HEK293 (cell line): ENCODE measurements around the gene PIERCE2.

ENCODE experiments used
- CTCF ChIA-PET: fragments of 350-600 bp; formaldehyde crosslinking; extraction: SDS; loops from one replicate; lab custom pipeline; 2021; ENCODE audit warnings: antibody characterized with exemption; lab: Yijun Ruan, JAX
- POLR2A ChIA-PET: fragments of 300-600 bp; formaldehyde crosslinking; extraction: SDS; loops from one replicate; lab custom pipeline; 2020; ENCODE audit warnings: antibody characterized with exemption, inconsistent platforms; lab: Yijun Ruan, JAX
- H3K27ac ChIP-seq: fragments of 200-500 bp; sonication (Bioruptor generic); 2 replicates; pipeline ENCODE4 v1.5.1; 2014; ENCODE audit warnings: low read depth, low read length, control low read depth, inconsistent platforms; ENCODE audit errors: extremely low read depth
- H3K36me3 ChIP-seq, 2 experiments: fragments of 200-500 bp in 1 of 2; sonication (Bioruptor generic) in 1 of 2; 1 replicate in 1 of 2; 2 replicates in 1 of 2; pipeline ENCODE4 v1.5.1; 2014 to 2017; ENCODE audit warnings: inconsistent platforms in 2 of 2, low read length in 2 of 2; ENCODE audit not compliant: control insufficient read depth in 2 of 2, insufficient read depth in 1 of 2
- H3K4me1 ChIP-seq: fragments of 200-500 bp; sonication (Bioruptor generic); 2 replicates; pipeline ENCODE4 v1.5.1; 2014; ENCODE audit warnings: mild to moderate bottlenecking, low read length, inconsistent platforms; ENCODE audit not compliant: control insufficient read depth, insufficient read depth
- H3K4me3 ChIP-seq: 2 replicates; pipeline ENCODE4 v1.5.1; 2011; ENCODE audit warnings: low read depth, mild to moderate bottlenecking, control low read depth, low read length, moderate library complexity
- H3K9me3 ChIP-seq: fragments of 200-500 bp; sonication (Bioruptor generic); 2 replicates; pipeline ENCODE4 v1.5.1; 2014; ENCODE audit warnings: low read depth, low read length, inconsistent platforms; ENCODE audit not compliant: control insufficient read depth, insufficient read depth
- AEBP2 ChIP-seq: fragments of 450-650 bp; formaldehyde crosslinking; IDR thresholded peaks from 2 replicates; pipeline ENCODE4 v1.5.1; 2016; ENCODE audit warnings: missing biosample characterization, missing genetic modification characterization, borderline replicate concordance
- FEZF1 ChIP-seq: fragments of 450-650 bp; formaldehyde crosslinking; IDR thresholded peaks from 2 replicates; pipeline ENCODE4 v1.5.1; 2016; ENCODE audit warnings: missing biosample characterization, missing genetic modification characterization
- KLF1 ChIP-seq: fragments of 450-650 bp; formaldehyde crosslinking; IDR thresholded peaks from 2 replicates; pipeline ENCODE4 v1.5.1; 2016; ENCODE audit warnings: missing biosample characterization, missing genetic modification characterization
- KLF16 ChIP-seq: fragments of 450-650 bp; formaldehyde crosslinking; IDR thresholded peaks from 2 replicates; pipeline ENCODE4 v1.5.1; 2017; ENCODE audit warnings: missing biosample characterization, missing genetic modification characterization
- PRDM2 ChIP-seq: fragments of 450-650 bp; formaldehyde crosslinking; IDR thresholded peaks from 2 replicates; pipeline ENCODE4 v1.5.1; 2016; ENCODE audit warnings: missing biosample characterization, missing genetic modification characterization, borderline replicate concordance
- TRIM28 ChIP-seq: IDR thresholded peaks from 2 replicates; pipeline ENCODE4 v1.6.1; 2011; ENCODE audit warnings: low read length, control low read depth, borderline replicate concordance
- ZNF114 ChIP-seq: fragments of 450-650 bp; formaldehyde crosslinking; IDR thresholded peaks from 2 replicates; pipeline ENCODE4 v1.5.0; 2017; ENCODE audit warnings: missing biosample characterization, missing genetic modification characterization
- ZNF157 ChIP-seq: fragments of 450-650 bp; formaldehyde crosslinking; IDR thresholded peaks from 2 replicates; pipeline ENCODE4 v1.5.1; 2016; ENCODE audit warnings: missing biosample characterization, missing genetic modification characterization
- ZNF223 ChIP-seq: fragments of 450-650 bp; formaldehyde crosslinking; IDR thresholded peaks from 2 replicates; pipeline ENCODE4 v1.5.1; 2016; ENCODE audit warnings: missing biosample characterization, missing genetic modification characterization
- ZNF324 ChIP-seq: fragments of 450-650 bp; formaldehyde crosslinking; IDR thresholded peaks from 2 replicates; pipeline ENCODE4 v1.5.1; 2016; ENCODE audit warnings: missing biosample characterization, missing genetic modification characterization
- ZNF350 ChIP-seq: fragments of 450-650 bp; formaldehyde crosslinking; IDR thresholded peaks from 2 replicates; pipeline ENCODE4 v1.5.0; 2017; ENCODE audit warnings: missing biosample characterization, mild to moderate bottlenecking, missing genetic modification characterization
- ZNF366 ChIP-seq: fragments of 450-650 bp; formaldehyde crosslinking; conservative IDR thresholded peaks from 2 replicates; pipeline ENCODE4 v1.5.1; 2016; ENCODE audit warnings: missing biosample characterization, missing genetic modification characterization
- ZNF449 ChIP-seq: fragments of 450-650 bp; formaldehyde crosslinking; IDR thresholded peaks from 2 replicates; pipeline ENCODE4 v1.5.1; 2017; ENCODE audit warnings: missing biosample characterization, mild to moderate bottlenecking, missing genetic modification characterization, moderate library complexity
- ZNF521 ChIP-seq: fragments of 450-650 bp; formaldehyde crosslinking; IDR thresholded peaks from 2 replicates; pipeline ENCODE4 v1.5.1; 2017; ENCODE audit warnings: missing biosample characterization, mild to moderate bottlenecking, missing genetic modification characterization
- ZNF530 ChIP-seq: fragments of 450-650 bp; formaldehyde crosslinking; IDR thresholded peaks from 2 replicates; pipeline ENCODE4 v1.5.1; 2016; ENCODE audit warnings: low read depth, missing biosample characterization, missing genetic modification characterization
- ZNF558 ChIP-seq: fragments of 450-650 bp; formaldehyde crosslinking; IDR thresholded peaks from 2 replicates; pipeline ENCODE4 v1.5.1; 2016; ENCODE audit warnings: missing biosample characterization, missing genetic modification characterization
- ZNF626 ChIP-seq: fragments of 450-650 bp; sonication (Bioruptor Pico); formaldehyde crosslinking; IDR thresholded peaks from 2 replicates; pipeline ENCODE4 v1.5.1; 2018; ENCODE audit warnings: missing biosample characterization, missing genetic modification characterization, inconsistent platforms
- ZNF792 ChIP-seq: fragments of 450-650 bp; formaldehyde crosslinking; IDR thresholded peaks from 2 replicates; pipeline ENCODE4 v1.5.1; 2016; ENCODE audit warnings: missing biosample characterization, missing genetic modification characterization
- ZSCAN30 ChIP-seq: fragments of 450-650 bp; IDR thresholded peaks from 2 replicates; pipeline ENCODE4 v1.5.1; 2018; ENCODE audit warnings: missing biosample characterization, mild to moderate bottlenecking, missing genetic modification characterization, moderate library complexity

Gene PIERCE2

GRCh38 chr15:55381595-55381994, 26.7 kb upstream of the PIERCE2 start (continued):
- TF ChIP-seq PRDM2 (tag by site-specific recombination) (no peak), ZNF114 (tag by site-specific recombination) (no peak), ZNF324 (tag by site-specific recombination) (no peak), ZNF223 (tag by site-specific recombination) (no peak), ZNF792 (tag by site-specific recombination) (no peak)

- no peaks in the 10 kb centered on the region for H3K9me3 ChIP-seq
- no peak overlapping the region for H3K27ac ChIP-seq
- no peaks in the 10 kb centered on the region for H3K4me1 ChIP-seq
- ChIA-PET POLR2A (no interaction called here), CTCF (interaction anchor here (0.8 kb wide), 1 partner anchor 10 kb away, joined by 3 read pairs; no protein-coding TSS in a partner anchor)
- TF ChIP-seq KLF1 (tag by site-specific recombination) (no peak), ZNF449 (tag by site-specific recombination) (no peak), ZNF530 (tag by site-specific recombination) (no peak), ZNF626 (no peak), ZNF350 (no peak), ZNF366 (tag by site-specific recombination) (no peak)
- no peak overlapping the region for H3K4me3 ChIP-seq
- H3K36me3 ChIP-seq = peaks cover 4 to 20% of the 10 kb centered on the region in 2 experiments; a peak in 2 of 3 replicates
Measured at GRCh38 chr15:55383687-55384086, 24.6 kb upstream of the PIERCE2 start.

GRCh38 chr15:55387027-55387426, 21.3 kb upstream of the PIERCE2 start:
- Histone ChIP-seq H3K36me3 (peaks cover 4 to 17% of the 10 kb centered on the region in 2 experiments; a peak in 2 of 3 replicates), H3K4me3 (no peak overlapping the region), H3K27ac (no peak overlapping the region), H3K9me3 (no peaks in the 10 kb centered on the region), H3K4me1 (no peaks in the 10 kb centered on the region)
- ChIA-PET CTCF (interaction anchor here (0.6 to 1.1 kb wide), 2 partner anchors 22 to 51 kb away, joined by 3 read pairs; partner anchors contain the start of gene PIERCE2), POLR2A (no interaction called here)
- TF ChIP-seq PRDM2 (tag by site-specific recombination) (no peak), ZSCAN30 (tag by site-specific recombination) (no peak), KLF16 (no peak), ZNF324 (tag by site-specific recombination) (no peak), ZNF521 (tag by site-specific recombination) (no peak), AEBP2 (tag by site-specific recombination) (no peak), TRIM28 (no peak), ZNF558 (no peak), FEZF1 (tag by site-specific recombination) (no peak), ZNF626 (no peak), ZNF157 (tag by site-specific recombination) (no peak)
